Measurements from ENCODE around the gene IGFBPL1. TPM values are rescaled to one million over a fixed set of nuclear protein-coding genes. Genes with fewer than 3 reads are reported as not detected.

The IGFBPL1 gene
- total RNA-seq, 1 donor from 2014 or later = 42.0 TPM

DNA sequence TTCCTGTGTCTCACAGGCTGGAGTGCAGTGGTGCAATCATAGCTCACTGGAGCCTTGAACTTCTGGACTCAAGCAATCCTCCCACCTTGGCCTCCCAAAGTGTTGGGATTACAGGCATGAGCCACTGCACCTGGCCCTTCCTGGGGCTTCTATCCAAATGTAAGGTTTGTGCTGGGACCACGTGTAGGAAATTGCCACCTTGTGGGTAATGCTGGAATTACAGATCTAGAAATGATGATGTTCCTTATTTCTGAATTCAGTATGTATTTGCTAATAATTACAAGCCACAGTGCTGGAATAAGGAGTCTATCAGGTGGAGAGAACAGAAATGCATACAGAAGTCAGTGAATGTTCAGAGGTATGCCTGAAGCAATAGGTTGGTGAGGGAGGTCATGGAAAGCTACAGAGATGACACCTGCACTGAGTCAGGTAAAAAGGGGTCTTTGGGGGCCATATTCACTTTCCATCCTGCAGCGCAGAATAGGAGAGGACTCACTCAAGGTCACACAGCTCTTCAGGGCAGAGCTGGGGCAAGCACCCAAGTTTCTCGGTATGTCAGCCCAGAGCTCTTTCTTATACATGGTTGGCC is 8.8 kb upstream of the IGFBPL1 start:
- DNase-seq (ENCODE audit: low spot score in 2 of 2) = no peak
- FAIRE-seq = no peak

GRCh38 chr9:38431116-38431515 is 6.9 kb upstream of the IGFBPL1 start:
- FAIRE-seq = no peak

GRCh38 chr9:38428062-38428461 is 3.8 kb upstream of the IGFBPL1 start:
- DNase-seq (ENCODE audit: low spot score in 2 of 2) (no peak), FAIRE-seq (no peak)

More at GRCh38 chr9:38431116-38431515, 6.9 kb upstream of the IGFBPL1 start:
- no peak for DNase-seq (ENCODE audit: low spot score in 2 of 2)

- FAIRE-seq (no peak), DNase-seq (ENCODE audit: low spot score in 2 of 2) (no peak)
Observed at GRCh38 chr9:38424918-38425317, 664 bp upstream of the IGFBPL1 start.

DNA sequence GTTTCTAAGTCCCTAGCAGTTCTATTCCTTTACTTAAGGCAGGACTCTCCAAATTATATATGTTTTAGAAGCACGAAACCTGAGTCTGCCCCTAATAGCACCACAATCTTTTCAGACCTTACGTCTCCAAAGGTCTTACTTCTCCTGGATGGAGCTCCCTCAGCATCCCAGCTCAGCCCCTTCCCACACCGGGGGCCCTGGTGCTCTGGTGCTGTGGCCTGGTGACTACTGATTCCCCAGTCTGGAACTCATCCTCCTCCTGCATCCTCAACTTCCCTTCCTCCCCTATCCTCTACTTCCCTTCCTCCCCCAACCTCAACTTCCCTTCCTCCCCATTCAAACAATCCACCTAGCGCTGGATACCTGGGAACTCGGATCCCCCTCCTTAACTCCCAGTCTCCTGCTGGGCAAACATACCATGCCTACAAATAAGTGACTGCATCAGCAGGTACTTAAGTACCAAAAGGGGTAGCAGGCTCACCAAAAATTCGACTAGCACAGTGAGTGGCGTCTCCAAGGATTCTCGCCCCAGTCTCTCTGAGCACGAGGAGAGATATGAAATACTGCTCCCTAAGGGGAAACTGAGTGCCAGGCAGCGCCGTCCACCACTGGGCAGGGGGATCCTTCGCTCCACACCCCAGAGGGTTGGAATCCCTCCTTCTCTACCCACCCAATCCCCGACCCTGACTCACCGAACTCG is 831 bp downstream of the IGFBPL1 start:
- no peak for FAIRE-seq
- no peak for DNase-seq (ENCODE audit: low spot score in 2 of 2)

DNA sequence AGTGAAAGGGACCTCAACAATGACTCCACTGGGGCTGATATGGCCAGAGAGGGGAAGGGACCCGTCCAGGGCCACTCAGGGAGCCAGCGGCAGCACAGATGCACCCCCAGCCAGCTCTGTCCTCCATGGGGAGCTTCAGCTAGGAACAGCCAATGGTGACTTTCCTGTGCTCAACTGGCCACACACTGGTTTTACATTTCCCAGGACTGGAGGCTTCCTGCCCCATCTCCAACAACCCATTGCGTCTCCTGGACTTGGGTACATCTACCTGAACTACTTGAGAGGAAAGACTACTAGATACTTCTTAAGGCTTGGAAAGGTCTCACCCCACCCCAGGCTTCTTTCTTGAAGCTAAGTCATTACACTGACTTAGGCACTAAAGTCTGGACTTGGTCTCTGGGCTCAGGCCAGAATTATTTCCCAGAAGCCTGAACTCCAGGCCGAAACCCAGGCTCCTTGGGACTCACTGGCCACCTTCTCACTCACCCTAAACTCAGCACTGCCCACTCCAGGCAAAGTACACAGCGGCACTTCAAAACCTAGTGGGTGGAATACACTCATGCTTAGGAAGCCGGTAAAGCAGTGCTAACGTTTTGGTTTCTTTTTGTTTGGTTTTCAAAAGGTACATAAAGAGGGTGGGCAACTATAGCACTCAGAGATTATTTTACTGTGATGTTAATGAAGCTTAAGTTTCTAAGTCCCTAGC is 1.5 kb downstream of the IGFBPL1 start:
- DNase-seq (ENCODE audit: low spot score in 2 of 2) (no peak), FAIRE-seq (no peak)

DNA sequence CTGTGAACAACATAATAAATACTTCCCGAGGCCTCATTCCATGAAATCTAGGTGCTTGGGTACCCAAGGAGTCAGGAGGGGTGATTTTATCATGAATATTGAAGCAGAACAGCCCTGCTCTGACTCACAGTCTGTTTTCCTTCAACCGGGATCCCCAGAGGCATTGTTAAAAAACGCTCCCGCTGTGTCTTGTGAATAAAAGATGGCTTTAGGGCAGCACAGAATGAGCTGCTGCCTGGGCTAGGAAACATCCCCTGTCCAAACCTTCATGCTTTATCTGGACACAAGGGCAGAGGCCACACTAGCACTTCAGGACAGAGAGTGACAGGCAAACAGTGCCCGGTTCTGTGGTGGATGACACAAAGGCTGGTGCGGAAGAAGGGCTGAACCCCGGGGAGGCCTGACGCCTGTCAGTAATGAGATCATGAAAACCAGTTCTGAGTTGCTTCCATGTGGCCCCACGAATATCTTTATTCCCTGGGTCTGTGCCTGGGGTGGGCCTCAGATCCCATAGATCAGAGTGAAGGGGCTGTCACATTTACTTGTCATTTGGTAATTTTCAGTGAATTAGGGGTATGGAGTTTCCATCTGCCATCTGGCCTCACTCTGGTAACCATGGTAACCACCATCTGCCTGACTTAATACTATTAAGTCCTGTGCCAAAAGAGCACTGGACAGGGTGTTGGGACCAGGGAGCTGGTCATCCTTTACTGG is 2.6 kb downstream of the IGFBPL1 start:
- DNase-seq (ENCODE audit: low spot score in 2 of 2) = no peak
- FAIRE-seq = no peak

DNA sequence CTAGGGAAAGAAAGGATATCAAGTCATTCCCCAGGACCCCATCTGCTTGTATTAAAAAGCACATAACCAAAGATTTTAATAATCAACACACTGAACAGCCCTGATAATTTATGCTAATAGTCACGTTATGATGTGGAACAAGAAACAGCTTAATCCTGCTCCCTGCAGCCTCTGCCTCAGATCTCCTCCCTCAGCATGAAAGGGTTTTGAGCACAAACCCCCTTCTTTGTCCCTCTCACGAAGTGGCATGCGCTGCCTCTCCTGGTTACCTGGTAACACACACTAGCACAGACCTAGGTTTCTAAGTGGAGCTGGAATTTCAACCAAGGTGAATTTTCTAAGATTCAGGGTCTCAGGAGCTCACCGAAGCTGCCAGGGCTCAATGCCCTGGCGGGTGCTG is 5.1 kb downstream of the IGFBPL1 start:
- DNase-seq (ENCODE audit: low spot score in 2 of 2) (no peak), FAIRE-seq (no peak)

- FAIRE-seq (no peak), DNase-seq (ENCODE audit: low spot score in 2 of 2) (no peak)
Observed at GRCh38 chr9:38418366-38418765, 5.9 kb downstream of the IGFBPL1 start.

GRCh38 chr9:38417003-38417945 is 7.0 kb downstream of the IGFBPL1 start:
- no peak for DNase-seq (ENCODE audit: low spot score in 2 of 2)

DNA sequence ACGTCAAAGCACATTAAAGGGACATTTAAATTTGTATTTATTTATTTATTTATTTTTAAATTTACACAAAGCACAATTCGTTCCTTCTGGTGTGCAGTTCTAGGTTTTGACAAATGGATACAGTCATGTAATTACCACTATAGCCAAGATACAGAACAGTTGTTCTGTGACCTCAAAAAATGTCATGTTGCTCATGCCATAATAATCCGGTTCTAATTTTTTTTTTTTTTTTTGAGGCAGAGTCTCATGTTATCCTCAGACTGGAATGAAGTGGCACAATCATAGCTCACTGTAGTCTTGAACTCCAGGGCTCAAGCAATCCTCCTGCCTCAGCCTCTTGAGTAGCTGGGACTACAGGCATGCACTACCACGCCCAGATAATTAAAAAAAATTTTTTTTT is 7.8 kb downstream of the IGFBPL1 start:
- no peak for FAIRE-seq

More at GRCh38 chr9:38417003-38417945, 7.0 kb downstream of the IGFBPL1 start:
- no peak for FAIRE-seq

GRCh38 chr9:38415856-38416255 is 8.4 kb downstream of the IGFBPL1 start:
- DNase-seq (ENCODE audit: low spot score in 2 of 2) = no peak
- FAIRE-seq = no peak

More for the DNA sequence above, 7.8 kb downstream of the IGFBPL1 start:
- DNase-seq (ENCODE audit: low spot score in 2 of 2) = no peak

GRCh38 chr9:38414040-38414723 is 10.1 kb downstream of the IGFBPL1 start:
- FAIRE-seq = no peak
- DNase-seq (ENCODE audit: low spot score in 2 of 2) = no peak

- DNase-seq (ENCODE audit: low spot score in 2 of 2) (no peak), FAIRE-seq (no peak)
Observed at GRCh38 chr9:38413283-38413682, 11.0 kb downstream of the IGFBPL1 start.

DNA sequence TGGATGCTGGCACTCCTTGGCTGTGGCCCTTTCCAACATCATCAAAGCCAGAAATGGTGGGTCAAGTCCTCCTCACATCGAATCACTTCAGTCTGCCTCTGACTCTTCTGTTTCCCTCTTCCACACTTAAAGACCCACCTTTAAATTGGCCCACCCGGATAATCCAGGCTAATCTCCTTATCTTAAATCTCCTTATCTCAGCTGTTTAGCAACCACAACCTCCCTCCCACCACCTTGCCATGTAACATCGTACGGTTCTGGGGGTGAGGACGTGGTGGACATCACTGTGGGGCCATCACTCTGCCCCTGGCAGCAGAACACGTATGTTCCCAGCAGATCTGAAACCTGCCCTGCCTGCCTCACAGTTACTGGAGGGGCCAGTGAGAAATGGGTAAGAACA is 11.5 kb downstream of the IGFBPL1 start:
- no peak for DNase-seq (ENCODE audit: low spot score in 2 of 2)
- no peak for FAIRE-seq

DNA sequence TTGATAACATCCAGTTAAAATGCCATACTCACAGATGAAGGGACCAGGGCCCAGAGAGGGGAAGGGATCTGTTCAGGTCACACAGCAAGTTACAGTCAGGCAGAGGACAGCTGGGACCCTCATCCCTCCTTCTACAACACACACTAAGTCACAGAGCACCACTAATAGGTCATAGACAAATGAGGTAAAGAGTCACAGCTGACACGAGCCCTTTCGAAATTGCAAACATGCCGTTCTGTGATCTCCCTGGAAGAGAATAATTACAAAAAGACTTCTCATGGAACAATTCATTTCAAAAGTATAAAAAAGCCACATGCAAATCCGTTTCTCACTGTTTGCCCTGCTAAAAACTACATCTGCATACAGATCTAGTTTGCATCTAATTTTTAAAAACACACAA is 15.5 kb downstream of the IGFBPL1 start:
- no peak for FAIRE-seq

GRCh38 chr9:38406476-38407186 is 17.6 kb downstream of the IGFBPL1 start:
- DNase-seq (ENCODE audit: low spot score in 2 of 2) (no peak), FAIRE-seq (no peak)

More for the DNA sequence above, 15.5 kb downstream of the IGFBPL1 start:
- DNase-seq (ENCODE audit: low spot score in 2 of 2) = no peak

- DNase-seq (ENCODE audit: low spot score in 2 of 2) (no peak), FAIRE-seq (no peak)
Observed at GRCh38 chr9:38405785-38406184, 18.5 kb downstream of the IGFBPL1 start.

GRCh38 chr9:38404314-38404713 is 19.9 kb downstream of the IGFBPL1 start:
- no peak for DNase-seq (ENCODE audit: low spot score in 2 of 2)
- FAIRE-seq = no peak

All from frontal cortex (tissue), 4 donors.